Thymus (tissue), 2 donors: ENCODE results near the gene CTDSPL2. TPM values are rescaled to one million over a fixed set of nuclear protein-coding genes. Genes with fewer than 3 reads are reported as not detected.

ENCODE experiments used
- polyA plus RNA-seq: library from polyadenylated mRNA; stranded (reverse); fragments of 200-250 nt; gene quantifications from one replicate; pipeline ENCODE4 v1.2.3, GENCODE V29; 2013
- total RNA-seq: library from RNA; stranded (reverse); fragments of 120-200 nt; gene quantifications from one replicate; pipeline ENCODE4 v1.2.4, GENCODE V29; 2013
- donor health status: healthy.

CTDSPL2 gene
- total and polyA plus RNA-seq, 2 donors: 12.4 to 79.6 TPM

Other genes starting within 250 kb of the CTDSPL2 start
- 0.09 TPM for gene FRMD5, start 232.4 kb upstream of the CTDSPL2 start, total RNA-seq
- 0.11 TPM for gene FRMD5, start 232.4 kb upstream of the CTDSPL2 start, polyA plus RNA-seq
- 34.1 TPM for gene GOLM2, start 138.9 kb upstream of the CTDSPL2 start, total RNA-seq
- 37.6 TPM for gene GOLM2, start 138.9 kb upstream of the CTDSPL2 start, polyA plus RNA-seq
- 43.1 TPM for gene EIF3J, start 109.5 kb downstream of the CTDSPL2 start, total RNA-seq
- 52.0 TPM for gene EIF3J, start 109.5 kb downstream of the CTDSPL2 start, polyA plus RNA-seq
- gene SPG11, start 236.0 kb downstream of the CTDSPL2 start, total RNA-seq: 48.0 TPM
- gene SPG11, start 236.0 kb downstream of the CTDSPL2 start, polyA plus RNA-seq: 67.3 TPM